ENCODE measurements around the gene ARHGEF26.

Gene ARHGEF26

DNA sequence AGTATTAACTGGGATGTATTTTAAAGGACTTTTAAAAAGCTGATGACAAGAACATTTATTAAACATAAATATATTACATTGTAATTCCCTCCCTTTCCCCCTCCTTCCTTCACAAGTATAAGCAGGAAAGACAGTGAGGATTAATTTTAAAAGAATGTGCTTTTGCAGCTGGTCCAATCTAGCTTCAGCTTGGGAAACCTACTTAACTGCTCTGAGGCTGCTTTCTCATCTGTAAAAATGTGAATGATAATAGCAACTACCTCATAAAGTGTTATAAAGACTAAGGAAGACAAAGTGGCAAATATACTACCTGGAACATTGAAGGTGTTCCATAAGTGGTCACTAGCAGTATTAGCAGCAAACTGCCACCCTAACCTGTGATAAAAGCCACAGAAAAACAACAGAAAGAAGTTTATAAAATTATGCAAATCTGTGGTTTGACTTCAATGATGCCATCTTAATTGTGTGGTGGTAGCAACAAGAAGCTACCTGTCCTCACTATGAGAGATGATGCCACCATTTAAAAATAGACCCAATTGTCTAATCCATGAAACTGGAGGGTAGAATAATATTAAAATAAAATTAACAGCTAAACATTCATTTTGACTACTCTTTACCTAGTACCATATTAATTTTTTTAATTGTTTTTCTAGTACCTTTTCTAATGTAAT, 183.1 kb downstream of the ARHGEF26 start:
- no peak overlapping the region for H3K27ac Mint-ChIP-seq
- no peaks in the 10 kb centered on the region for H3K4me1 Mint-ChIP-seq
- H3K9me3 Mint-ChIP-seq: no peaks in the 10 kb centered on the region
- no peak overlapping the region for H3K4me3 Mint-ChIP-seq
- H3K36me3 Mint-ChIP-seq (ENCODE audit: low read depth): peaks cover 82% of the 10 kb centered on the region
- no peaks in the 10 kb centered on the region for H3K27me3 Mint-ChIP-seq (ENCODE audit: low read depth)
- TF ChIP-seq, protein P1, sequence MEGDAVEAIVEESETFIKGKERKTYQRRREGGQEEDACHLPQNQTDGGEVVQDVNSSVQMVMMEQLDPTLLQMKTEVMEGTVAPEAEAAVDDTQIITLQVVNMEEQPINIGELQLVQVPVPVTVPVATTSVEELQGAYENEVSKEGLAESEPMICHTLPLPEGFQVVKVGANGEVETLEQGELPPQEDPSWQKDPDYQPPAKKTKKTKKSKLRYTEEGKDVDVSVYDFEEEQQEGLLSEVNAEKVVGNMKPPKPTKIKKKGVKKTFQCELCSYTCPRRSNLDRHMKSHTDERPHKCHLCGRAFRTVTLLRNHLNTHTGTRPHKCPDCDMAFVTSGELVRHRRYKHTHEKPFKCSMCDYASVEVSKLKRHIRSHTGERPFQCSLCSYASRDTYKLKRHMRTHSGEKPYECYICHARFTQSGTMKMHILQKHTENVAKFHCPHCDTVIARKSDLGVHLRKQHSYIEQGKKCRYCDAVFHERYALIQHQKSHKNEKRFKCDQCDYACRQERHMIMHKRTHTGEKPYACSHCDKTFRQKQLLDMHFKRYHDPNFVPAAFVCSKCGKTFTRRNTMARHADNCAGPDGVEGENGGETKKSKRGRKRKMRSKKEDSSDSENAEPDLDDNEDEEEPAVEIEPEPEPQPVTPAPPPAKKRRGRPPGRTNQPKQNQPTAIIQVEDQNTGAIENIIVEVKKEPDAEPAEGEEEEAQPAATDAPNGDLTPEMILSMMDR (IDR thresholded peaks at IDR 0.05; ENCODE audit: unreplicated experiment in 3 of 3): no peak

DNA sequence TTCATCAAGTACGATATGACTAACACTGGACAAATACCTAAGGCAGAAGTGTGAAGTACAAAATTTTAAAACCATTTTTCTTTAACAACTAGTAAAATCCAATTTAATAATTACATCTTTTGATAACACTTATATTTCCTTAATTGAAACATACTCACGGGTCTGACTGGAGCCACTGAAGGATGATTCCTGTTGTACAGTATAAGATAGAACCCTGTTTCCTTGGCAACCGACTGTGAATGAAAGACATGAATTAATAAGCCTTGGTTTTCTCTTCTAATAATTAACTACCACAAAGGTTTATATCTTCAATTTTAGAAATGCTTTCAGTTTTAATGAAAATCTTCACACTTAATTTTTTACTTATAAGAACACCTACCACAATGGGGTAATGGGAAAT, 183.7 kb downstream of the ARHGEF26 start:
- Mint-ChIP-seq H3K9me3 (no peaks in the 10 kb centered on the region), H3K4me3 (no peak overlapping the region), H3K27me3 (ENCODE audit: low read depth) (no peaks in the 10 kb centered on the region), H3K4me1 (no peaks in the 10 kb centered on the region), H3K36me3 (ENCODE audit: low read depth) (peaks cover 83% of the 10 kb centered on the region), H3K27ac (no peak overlapping the region)
- TF ChIP-seq, protein P1 (IDR thresholded peaks at IDR 0.05; ENCODE audit: unreplicated experiment in 3 of 3): no peak

DNA sequence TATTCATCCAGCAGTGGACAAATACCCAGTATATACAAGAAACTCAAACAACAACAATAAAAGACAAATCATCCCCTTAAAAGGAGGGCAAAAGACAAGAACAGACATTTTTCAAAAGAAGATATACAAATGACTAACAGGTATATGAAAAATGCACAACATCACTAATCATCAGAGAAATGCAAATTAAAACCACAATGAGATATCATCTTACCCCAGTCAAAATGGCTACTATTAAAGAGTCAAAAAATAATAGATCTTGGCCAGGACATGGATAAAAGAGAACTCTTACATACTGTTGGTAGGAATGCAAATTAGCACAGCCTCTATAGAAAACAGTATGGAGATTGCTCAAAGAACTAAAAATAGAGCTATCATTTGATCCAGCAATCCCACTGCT, 186.2 kb downstream of the ARHGEF26 start:
- H3K27me3 Mint-ChIP-seq (ENCODE audit: low read depth): no peaks in the 10 kb centered on the region
- no peak overlapping the region for H3K4me3 Mint-ChIP-seq
- H3K27ac Mint-ChIP-seq: no peak overlapping the region
- H3K9me3 Mint-ChIP-seq: no peaks in the 10 kb centered on the region
- TF ChIP-seq, protein P1 (IDR thresholded peaks at IDR 0.05; ENCODE audit: unreplicated experiment in 3 of 3): no peak
- H3K4me1 Mint-ChIP-seq: no peaks in the 10 kb centered on the region
- H3K36me3 Mint-ChIP-seq (ENCODE audit: low read depth): peaks cover 72% of the 10 kb centered on the region
